ENCODE measurements around the gene MPP3.
"Not testable (repeated sequence)": the region's sequence is repeated elsewhere in the genome, so short reads cannot be mapped to it uniquely, and the experiment has no call there.

MPP3 gene

GRCh38 chr17:43864161-43864984 is 31.4 kb upstream of the MPP3 start:
- DNase-seq (ENCODE audit: extremely low read depth in 1 of 2, low read depth in 1 of 2): no peak

GRCh38 chr17:43861960-43862359 is 29.0 kb upstream of the MPP3 start:
- no peak for DNase-seq (ENCODE audit: extremely low read depth in 1 of 2, low read depth in 1 of 2)

DNA sequence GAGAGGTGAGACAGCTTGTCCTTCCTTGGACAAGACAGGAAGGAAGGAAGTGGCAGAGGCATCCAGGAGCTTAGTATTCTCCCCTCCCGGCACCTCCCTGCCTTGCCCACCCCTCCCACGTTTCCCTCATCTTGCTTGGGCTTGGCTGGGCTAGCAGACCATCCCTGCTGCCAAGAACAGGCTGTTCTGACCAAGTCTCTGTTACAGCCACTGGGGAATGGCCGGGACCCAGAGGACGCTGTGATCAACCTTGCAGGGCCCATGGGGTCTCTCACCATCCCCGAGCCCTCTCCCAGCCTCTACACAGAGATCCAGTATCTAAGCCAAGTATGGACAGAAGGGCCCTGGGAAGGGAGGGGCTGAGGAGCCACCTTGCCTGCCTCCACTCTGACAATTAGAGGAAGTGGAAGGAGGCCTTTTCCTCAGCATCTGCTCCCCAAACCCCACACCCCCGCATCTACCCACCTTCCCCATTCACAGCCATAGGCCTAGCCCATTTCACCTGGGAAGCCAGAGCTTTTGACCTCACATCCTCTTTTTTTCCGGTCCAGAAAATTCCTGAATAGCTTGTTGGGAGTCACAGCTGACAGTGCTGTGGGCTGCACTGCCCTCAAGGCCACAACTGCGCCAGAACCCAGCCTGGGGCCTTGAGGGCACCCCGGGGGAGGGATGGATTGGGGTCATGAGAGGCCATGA is 28.1 kb upstream of the MPP3 start:
- no peak for DNase-seq (ENCODE audit: extremely low read depth in 1 of 2, low read depth in 1 of 2)

GRCh38 chr17:43860077-43860725 is 27.3 kb upstream of the MPP3 start:
- DNase-seq (ENCODE audit: extremely low read depth in 1 of 2, low read depth in 1 of 2): no peak

DNA sequence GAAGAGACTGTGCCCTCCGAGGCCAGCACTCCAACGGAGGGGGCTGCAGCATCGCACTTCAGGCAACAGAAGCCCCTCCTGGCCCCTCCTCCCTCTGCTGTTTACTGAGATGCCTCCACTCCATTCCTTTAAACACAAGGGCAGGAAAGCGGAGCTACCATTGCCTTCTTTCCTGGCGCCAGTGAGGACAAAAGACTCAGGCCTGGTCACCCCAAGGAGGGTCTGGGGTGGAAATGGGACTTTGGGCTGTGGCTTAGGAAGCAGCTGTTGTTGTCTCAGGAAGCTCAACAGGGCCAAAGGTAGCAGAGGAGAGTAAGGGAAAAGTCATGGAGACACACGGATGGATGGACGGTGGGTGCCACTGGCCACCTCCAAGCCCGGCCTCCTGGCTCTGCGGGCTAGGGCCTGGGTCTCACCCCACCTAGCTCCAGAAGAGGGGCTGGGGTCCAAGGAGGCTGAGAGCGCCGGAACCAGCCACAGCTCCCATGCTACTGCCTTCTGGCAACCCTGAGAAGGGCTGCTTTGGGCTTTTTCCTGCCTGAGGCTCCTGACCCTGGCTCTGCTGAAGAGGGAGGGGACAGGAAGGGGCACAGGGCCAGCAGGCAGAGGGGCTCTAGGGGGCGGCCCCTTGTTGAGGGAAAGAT is 25.1 kb upstream of the MPP3 start:
- no peak for DNase-seq (ENCODE audit: extremely low read depth in 1 of 2, low read depth in 1 of 2)

- no peak for DNase-seq (ENCODE audit: extremely low read depth in 1 of 2, low read depth in 1 of 2)
Observed at GRCh38 chr17:43857141-43857540, 24.2 kb upstream of the MPP3 start.

DNA sequence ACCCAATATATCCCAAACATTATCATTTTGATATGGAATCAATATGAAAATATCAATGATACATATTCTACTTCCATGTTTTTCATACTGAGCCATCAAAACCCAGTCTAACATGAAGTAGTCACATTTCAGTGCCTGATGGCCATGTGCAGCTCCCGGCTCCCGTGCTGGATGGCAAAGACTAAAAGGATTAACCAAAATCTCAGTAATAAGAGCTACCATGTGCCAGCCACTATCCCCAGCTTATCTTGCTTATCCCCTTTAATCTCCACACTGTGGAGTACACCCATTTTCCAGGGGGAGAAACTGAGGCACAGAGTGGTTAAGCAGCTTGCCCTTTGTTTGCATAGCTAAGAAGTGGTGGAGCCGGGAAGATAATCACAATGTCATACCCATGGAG is 23.2 kb upstream of the MPP3 start:
- DNase-seq (ENCODE audit: extremely low read depth in 1 of 2, low read depth in 1 of 2): no peak

GRCh38 chr17:43855061-43855460 is 22.1 kb upstream of the MPP3 start:
- DNase-seq (ENCODE audit: extremely low read depth in 1 of 2, low read depth in 1 of 2): no peak

DNA sequence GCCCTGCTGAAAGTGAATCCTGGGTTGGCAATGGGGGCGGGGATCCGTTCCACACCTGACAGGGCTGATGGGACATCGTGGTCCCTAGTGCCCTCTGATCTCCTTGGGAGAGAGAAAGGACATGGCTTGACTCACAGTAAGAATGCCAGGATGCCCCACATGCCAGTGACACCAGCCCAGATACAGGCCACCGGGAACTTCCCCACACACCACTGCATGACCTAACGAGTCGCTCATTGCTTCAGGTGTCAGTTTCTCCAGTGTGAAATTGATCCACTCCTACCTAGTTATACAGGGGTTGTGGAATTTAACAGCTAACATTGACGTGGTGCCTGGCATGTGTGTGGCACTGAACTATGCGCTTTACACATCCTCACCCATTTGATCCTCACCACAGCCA is 21.6 kb upstream of the MPP3 start:
- no peak for DNase-seq (ENCODE audit: extremely low read depth in 1 of 2, low read depth in 1 of 2)

DNA sequence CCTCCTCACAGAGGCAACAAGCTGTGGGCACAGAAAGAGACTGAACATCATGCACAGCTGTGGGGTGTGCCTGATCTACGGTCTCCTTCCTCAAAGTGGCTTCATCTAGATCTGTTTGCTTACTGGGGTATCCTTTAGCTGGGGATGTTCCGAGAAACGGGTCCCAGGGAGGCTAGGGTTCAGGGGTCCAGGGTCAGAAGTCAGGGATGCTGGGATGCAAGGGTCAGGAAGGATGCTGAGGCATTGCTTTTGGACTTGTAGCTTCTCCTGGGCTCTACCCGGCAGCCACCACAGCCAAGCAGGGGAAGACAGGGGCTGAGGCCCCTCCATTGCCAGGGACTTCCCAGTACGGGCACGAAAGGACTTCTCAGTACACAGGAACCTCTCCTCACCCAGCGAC is 20.6 kb upstream of the MPP3 start:
- DNase-seq (ENCODE audit: extremely low read depth in 1 of 2, low read depth in 1 of 2): no peak

GRCh38 chr17:43852571-43852970 is 19.6 kb upstream of the MPP3 start:
- no peak for DNase-seq (ENCODE audit: extremely low read depth in 1 of 2, low read depth in 1 of 2)

GRCh38 chr17:43849116-43849515 is 16.2 kb upstream of the MPP3 start:
- no peak for DNase-seq (ENCODE audit: extremely low read depth in 1 of 2, low read depth in 1 of 2)

GRCh38 chr17:43848601-43849000 is 15.7 kb upstream of the MPP3 start:
- no peak for DNase-seq (ENCODE audit: extremely low read depth in 1 of 2, low read depth in 1 of 2)

DNA sequence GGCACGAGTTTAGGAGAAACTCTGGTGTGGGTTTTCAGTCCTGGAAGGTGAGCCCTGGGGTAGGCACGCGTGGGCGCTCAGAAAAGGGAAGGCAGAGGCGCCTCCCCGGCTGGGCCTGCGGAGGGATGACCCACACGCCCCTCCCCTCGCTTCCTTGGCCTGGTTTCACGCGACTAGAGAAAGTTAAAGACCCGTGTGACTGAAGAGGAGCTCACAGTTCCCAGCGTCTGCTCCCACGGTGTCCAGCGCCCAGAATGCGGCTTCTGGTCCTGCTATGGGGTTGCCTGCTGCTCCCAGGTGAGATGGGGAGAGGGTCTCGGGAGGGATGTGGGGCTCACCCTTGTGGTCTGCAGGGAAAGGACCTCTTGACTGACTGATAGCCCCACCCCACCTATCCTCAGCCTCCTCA is 14.0 kb upstream of the MPP3 start, which contains the start of gene CD300LG:
TSS of gene CD300LG (plus strand) at position 214 of the 409 bp plus-strand sequence. CDS start at position 255, 41 bp downstream.
- DNase-seq (ENCODE audit: extremely low read depth in 1 of 2, low read depth in 1 of 2): no peak

GRCh38 chr17:43846221-43846712 is 13.3 kb upstream of the MPP3 start:
- DNase-seq (ENCODE audit: extremely low read depth in 1 of 2, low read depth in 1 of 2): peak; percentile 15 to 66

DNA sequence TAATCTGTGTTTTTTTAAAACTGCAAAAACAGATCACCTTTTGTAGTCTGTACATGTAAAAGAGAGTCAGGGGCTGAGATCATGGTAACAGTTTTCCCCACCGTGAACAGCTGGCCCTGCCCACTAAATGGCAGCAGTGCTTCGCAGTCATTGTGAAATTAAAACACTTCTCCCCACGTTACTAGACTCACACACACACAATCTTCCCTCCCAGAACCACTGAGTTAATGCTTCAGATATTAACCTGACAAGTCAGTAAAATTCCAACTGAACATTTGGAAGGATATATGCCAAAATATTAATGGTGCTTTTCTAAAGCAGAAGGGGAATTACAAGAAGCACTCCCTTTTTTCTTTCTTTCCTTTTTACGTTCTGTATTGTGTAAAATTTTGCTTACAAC is 12.8 kb upstream of the MPP3 start:
- no peak for DNase-seq (ENCODE audit: extremely low read depth in 1 of 2, low read depth in 1 of 2)

DNA sequence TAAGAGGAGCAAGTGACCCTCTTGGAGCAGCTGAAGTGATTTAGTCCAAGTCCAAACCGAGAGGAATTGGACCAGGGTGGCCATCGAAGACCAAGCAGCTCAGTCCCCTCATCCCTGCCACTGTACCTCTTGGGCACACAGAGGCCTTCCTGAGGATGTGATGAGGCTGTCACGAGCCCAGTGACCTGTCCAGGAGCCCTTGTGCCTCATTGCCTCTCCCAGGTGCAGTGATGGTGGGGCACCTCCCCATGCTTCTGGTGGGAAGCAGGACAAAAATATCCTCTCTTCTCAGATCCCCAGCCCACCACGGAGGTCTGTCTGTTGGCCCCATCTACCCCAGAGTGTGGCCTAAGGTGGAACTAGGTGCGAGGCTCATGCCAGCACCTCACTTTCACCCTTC is 11.3 kb upstream of the MPP3 start:
- no peak for DNase-seq (ENCODE audit: extremely low read depth in 1 of 2, low read depth in 1 of 2)

- DNase-seq (ENCODE audit: extremely low read depth in 1 of 2, low read depth in 1 of 2): no peak
Observed at GRCh38 chr17:43842975-43843325, 10.0 kb upstream of the MPP3 start.

- DNase-seq (ENCODE audit: extremely low read depth in 1 of 2, low read depth in 1 of 2): not testable (repeated sequence)
Observed at GRCh38 chr17:43842091-43842974, 9.4 kb upstream of the MPP3 start.

DNA sequence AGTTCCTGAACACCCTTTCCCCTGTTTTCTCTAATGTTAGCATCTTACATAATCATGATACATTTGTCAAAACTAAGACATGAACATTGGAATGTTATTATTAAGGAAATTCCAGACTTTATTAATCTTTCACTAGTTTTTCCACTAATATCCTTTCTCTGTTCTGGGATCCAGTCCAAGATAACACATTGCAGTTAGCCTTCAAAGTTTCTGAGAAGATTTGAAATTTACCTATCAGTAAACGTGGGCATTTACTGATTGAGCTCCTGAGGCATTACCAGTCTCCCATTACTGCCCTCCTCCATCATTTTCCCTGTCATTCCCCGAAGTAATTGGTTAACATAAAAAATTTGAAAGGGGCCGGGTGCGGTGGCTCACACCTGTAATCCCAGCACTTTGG is 8.3 kb upstream of the MPP3 start:
- DNase-seq (ENCODE audit: extremely low read depth in 1 of 2, low read depth in 1 of 2): no peak
